CD4-positive, CD25-positive, alpha-beta regulatory T cell (primary cell): ENCODE data around the gene ABCC3. TPM values are rescaled to one million over a fixed set of nuclear protein-coding genes. Genes with fewer than 3 reads are reported as not detected.

ENCODE experiments used
- ATAC-seq, 2 donors: fragments of 150-1000 bp; cut with Tn5 transposase; one replicate each; pipeline ENCODE4 v1.10.0; 2021; ENCODE audit warnings: low read depth in 2 of 2, moderate number of reproducible peaks in 2 of 2, moderate library complexity in 1 of 2
- DNase-seq, 3 donors: peaks; one replicate each; pipeline versions ENCODE4 v3.0.0 to v3.0.0-alpha.2; 2012 to 2022; ENCODE audit warnings: mixed read lengths in 1 of 3
- H3K27ac ChIP-seq: one replicate; pipeline ENCODE4 v1.7.0; 2013; ENCODE audit warnings: mild to moderate bottlenecking, low read length; ENCODE audit not compliant: insufficient read depth, poor library complexity, severe bottlenecking
- H3K27me3 ChIP-seq: one replicate; pipeline ENCODE4 v1.7.0; 2013; ENCODE audit warnings: low read length; ENCODE audit not compliant: control insufficient read depth, insufficient read depth
- H3K36me3 ChIP-seq: one replicate; pipeline ENCODE4 v1.7.0; 2013; ENCODE audit warnings: mild to moderate bottlenecking, low read length, moderate library complexity; ENCODE audit not compliant: control insufficient read depth, insufficient read depth
- H3K4me1 ChIP-seq: 2 replicates; pipeline ENCODE4 v1.7.0; 2013; ENCODE audit warnings: mild to moderate bottlenecking, low read length; ENCODE audit not compliant: insufficient read depth, control insufficient read depth, poor library complexity, severe bottlenecking
- H3K4me3 ChIP-seq: one replicate; pipeline ENCODE4 v1.7.0; 2013; ENCODE audit warnings: low read depth, mild to moderate bottlenecking, low read length, moderate library complexity
- H3K9me3 ChIP-seq, 2 experiments: 1 replicate in 1 of 2; 2 replicates in 1 of 2; pipeline ENCODE4 v1.7.0; 2013; ENCODE audit warnings: low read length in 2 of 2, mild to moderate bottlenecking in 1 of 2, moderate library complexity in 1 of 2; ENCODE audit not compliant: control insufficient read depth in 2 of 2
- H3K27ac Mint-ChIP-seq, 3 donors: one replicate each; pipeline ENCODE4 v1.8.0; 2020 to 2022; ENCODE audit warnings: mild to moderate bottlenecking in 3 of 3, mixed read lengths in 3 of 3, moderate library complexity in 2 of 3
- H3K27me3 Mint-ChIP-seq: one replicate; pipeline ENCODE4 v1.8.0; 2022; ENCODE audit warnings: mild to moderate bottlenecking, mixed read lengths
- H3K36me3 Mint-ChIP-seq: one replicate; pipeline ENCODE4 v1.8.0; 2020; ENCODE audit warnings: mixed read lengths
- H3K4me1 Mint-ChIP-seq, 4 donors: one replicate each; pipeline ENCODE4 v1.8.0; 2020 to 2022; ENCODE audit warnings: mixed read lengths in 4 of 4, mild to moderate bottlenecking in 1 of 4
- H3K4me3 Mint-ChIP-seq, 4 donors: one replicate each; pipeline ENCODE4 v1.8.0; 2020 to 2022; ENCODE audit warnings: mild to moderate bottlenecking in 4 of 4, mixed read lengths in 4 of 4, moderate library complexity in 3 of 4
- H3K9me3 Mint-ChIP-seq, 7 donors: one replicate each; pipeline ENCODE4 v1.8.0; 2020 to 2022; ENCODE audit warnings: mixed read lengths in 7 of 7, mild to moderate bottlenecking in 3 of 7, moderate library complexity in 2 of 7
- polyA plus RNA-seq, 4 donors: library from polyadenylated mRNA; unstranded; fragments of 300-500 nt; fragmentation: Illumina TruSeq; gene quantifications; one replicate each; pipeline ENCODE4 v1.2.3, GENCODE V29; 2021
- total RNA-seq: library from RNA; stranded (reverse); gene quantifications from one replicate; pipeline ENCODE4 v1.2.3, GENCODE V29; 2022

Gene ABCC3
- total and polyA plus RNA-seq, 5 donors from 2014 or later, result 0.02 to 3.3 TPM; not detected in 3

DNA sequence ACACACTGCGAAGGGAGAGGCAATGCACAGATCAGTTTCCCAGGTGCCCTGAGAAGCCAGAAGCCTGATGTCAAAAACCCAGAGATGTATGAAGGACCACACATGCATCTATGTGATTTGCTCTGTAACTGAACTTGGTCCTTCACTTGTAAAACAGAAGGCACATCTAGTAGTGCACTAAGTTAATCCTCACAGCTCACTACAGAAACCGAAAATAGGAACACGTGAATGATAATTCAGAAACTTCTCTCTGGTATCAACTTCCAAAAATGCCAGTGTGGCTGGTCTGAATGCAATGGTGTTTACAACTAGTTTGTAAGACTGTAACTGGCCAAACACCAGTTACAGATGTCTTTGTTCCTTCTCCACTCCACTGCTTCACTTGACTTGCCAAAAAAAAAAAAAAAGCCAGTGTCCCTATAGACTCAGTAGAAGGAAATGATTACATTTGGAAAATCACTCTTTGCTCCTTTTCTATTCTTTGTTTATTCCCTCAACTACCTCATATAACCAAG, 61.7 kb downstream of the ABCC3 start:
- Histone ChIP-seq H3K27ac (no peak overlapping the region), H3K27me3 (no peaks in the 10 kb centered on the region), H3K36me3 (peaks cover 70% of the 10 kb centered on the region), H3K4me3 (no peak overlapping the region), H3K4me1 (no peaks in the 10 kb centered on the region), H3K9me3 (no peaks in the 10 kb centered on the region)
- Mint-ChIP-seq H3K27ac (no peak overlapping the region), H3K4me1 (peaks cover 16 to 25% (median 22%) of the 10 kb centered on the region in 4 donors), H3K36me3 (peaks cover 41% of the 10 kb centered on the region), H3K4me3 (no peak overlapping the region), H3K27me3 (no peaks in the 10 kb centered on the region), H3K9me3 (no peaks in the 10 kb centered on the region)
- ATAC-seq (no peak), DNase-seq (no peak)

DNA sequence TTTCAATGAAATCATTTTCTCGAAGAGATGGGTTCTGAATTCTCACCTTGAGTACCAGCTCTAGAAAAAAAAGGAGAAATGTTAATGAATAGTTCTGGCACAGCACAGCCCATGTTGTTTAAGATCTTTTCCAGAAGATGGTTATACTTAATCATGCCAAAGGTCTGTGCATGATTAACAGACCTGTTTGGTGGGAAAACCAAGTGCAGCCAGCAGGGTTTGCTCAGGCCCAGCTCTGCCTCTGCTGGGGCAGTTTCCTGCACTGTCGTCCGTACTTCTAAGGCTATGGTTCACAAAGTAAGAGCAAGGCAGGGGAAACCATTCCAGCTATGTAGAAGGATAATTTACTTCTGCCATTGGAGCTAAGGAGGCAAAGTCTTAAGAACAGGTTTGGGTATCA, 62.4 kb downstream of the ABCC3 start:
- ATAC-seq, result no peak
- Histone ChIP-seq H3K9me3 (no peaks in the 10 kb centered on the region), H3K36me3 (peaks cover 72% of the 10 kb centered on the region), H3K4me1 (no peaks in the 10 kb centered on the region), H3K27ac (no peak overlapping the region), H3K4me3 (no peak overlapping the region), H3K27me3 (no peaks in the 10 kb centered on the region)
- peak overlapping the region in 2 of 3 donors; percentile 16 to 73 for H3K27ac Mint-ChIP-seq
- no peaks in the 10 kb centered on the region for H3K27me3 Mint-ChIP-seq
- peaks cover 22 to 31% (median 23%) of the 10 kb centered on the region in 4 donors for H3K4me1 Mint-ChIP-seq
- H3K9me3 Mint-ChIP-seq, result no peaks in the 10 kb centered on the region
- DNase-seq, result no peak
- no peak overlapping the region for H3K4me3 Mint-ChIP-seq
- H3K36me3 Mint-ChIP-seq, result peaks cover 41% of the 10 kb centered on the region

GRCh38 chr17:50697663-50698272, 63.1 kb downstream of the ABCC3 start:
- Histone ChIP-seq H3K4me3 (no peak overlapping the region), H3K27ac (peak overlapping the region; percentile 44), H3K9me3 (no peaks in the 10 kb centered on the region), H3K4me1 (no peaks in the 10 kb centered on the region), H3K27me3 (no peaks in the 10 kb centered on the region), H3K36me3 (peaks cover 70% of the 10 kb centered on the region)
- ATAC-seq, result no peak
- Mint-ChIP-seq H3K36me3 (peaks cover 41% of the 10 kb centered on the region), H3K27me3 (no peaks in the 10 kb centered on the region), H3K9me3 (no peaks in the 10 kb centered on the region), H3K4me3 (no peak overlapping the region), H3K27ac (peak overlapping the region; percentile 53 to 73 (median 69)), H3K4me1 (peaks cover 23 to 37% (median 28%) of the 10 kb centered on the region in 4 donors)
- DNase-seq, result peak in 1 of 3 donors; percentile 54

GRCh38 chr17:50699410-50699809, 64.7 kb downstream of the ABCC3 start:
- no peak overlapping the region for H3K4me3 Mint-ChIP-seq
- H3K4me1 Mint-ChIP-seq, result peaks cover 26 to 52% (median 41%) of the 10 kb centered on the region in 4 donors
- DNase-seq, result no peak
- no peaks in the 10 kb centered on the region for H3K4me1 ChIP-seq
- ATAC-seq, result no peak
- no peak overlapping the region for H3K27ac ChIP-seq
- peak overlapping the region in 1 of 3 donors; percentile 45 for H3K27ac Mint-ChIP-seq
- H3K36me3 ChIP-seq, result peaks cover 62% of the 10 kb centered on the region
- no peaks in the 10 kb centered on the region for H3K27me3 ChIP-seq
- no peaks in the 10 kb centered on the region for H3K9me3 Mint-ChIP-seq
- no peak overlapping the region for H3K4me3 ChIP-seq
- H3K9me3 ChIP-seq, result no peaks in the 10 kb centered on the region
- H3K27me3 Mint-ChIP-seq, result no peaks in the 10 kb centered on the region
- peaks cover 43% of the 10 kb centered on the region for H3K36me3 Mint-ChIP-seq

DNA sequence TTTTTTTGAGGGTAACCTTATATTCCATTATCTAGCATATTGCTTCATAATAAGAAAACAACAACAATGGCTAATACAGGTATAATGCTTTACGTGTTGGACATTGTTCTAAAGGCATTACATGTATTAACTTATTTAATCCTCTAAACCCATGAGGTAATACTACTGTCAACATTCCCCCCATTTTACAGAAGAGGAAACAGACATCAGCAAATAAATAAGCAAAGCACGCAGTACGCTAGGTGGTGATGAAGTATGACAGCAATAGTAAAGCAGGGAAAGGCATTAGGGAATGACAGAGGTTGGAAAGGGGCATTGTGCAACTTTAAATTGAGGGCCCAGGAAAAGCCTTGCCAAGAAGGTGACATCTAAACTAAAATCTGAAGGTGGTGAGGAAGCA, 68.5 kb downstream of the ABCC3 start:
- Mint-ChIP-seq H3K27ac (peak overlapping the region in 2 of 3 donors; percentile 78 to 88), H3K4me3 (peak overlapping the region in 2 of 4 donors; percentile 34 to 90), H3K36me3 (peaks cover 24% of the 10 kb centered on the region), H3K9me3 (no peaks in the 10 kb centered on the region), H3K4me1 (peaks cover 21 to 66% (median 49%) of the 10 kb centered on the region in 4 donors), H3K27me3 (peaks cover 4% of the 10 kb centered on the region)
- Histone ChIP-seq H3K9me3 (no peaks in the 10 kb centered on the region), H3K4me1 (peaks cover 16% of the 10 kb centered on the region), H3K27ac (no peak overlapping the region), H3K36me3 (peaks cover 33% of the 10 kb centered on the region), H3K27me3 (no peaks in the 10 kb centered on the region), H3K4me3 (no peak overlapping the region)
- ATAC-seq, result no peak
- no peak for DNase-seq

GRCh38 chr17:50707289-50708049, 72.8 kb downstream of the ABCC3 start, which contains the start of gene ANKRD40:
ANKRD40 (minus strand) TSS chr17:50707914; CDS start chr17:50707654, 260 bp downstream.
- Histone ChIP-seq H3K9me3 (no peaks in the 10 kb centered on the region), H3K36me3 (peaks cover 10% of the 10 kb centered on the region), H3K4me3 (peak within 1 kb of the TSS; percentile 98), H3K27me3 (no peaks in the 10 kb centered on the region), H3K27ac (peak within 1 kb of the TSS; percentile 93), H3K4me1 (peaks cover 27% of the 10 kb centered on the region)
- H3K9me3 Mint-ChIP-seq, result no peaks in the 10 kb centered on the region
- H3K27ac Mint-ChIP-seq, result peak within 1 kb of the TSS; percentile 97 to 99 (median 99)
- peak; percentile 81 to 94 (median 89) for DNase-seq
- peaks cover 4% of the 10 kb centered on the region for H3K27me3 Mint-ChIP-seq
- peaks cover 8% of the 10 kb centered on the region for H3K36me3 Mint-ChIP-seq
- ATAC-seq, result peak; percentile 87 to 89
- H3K4me3 Mint-ChIP-seq, result peak within 1 kb of the TSS; percentile 91 to 97 (median 94)
- peaks cover 10 to 65% (median 46%) of the 10 kb centered on the region in 4 donors for H3K4me1 Mint-ChIP-seq

- Histone ChIP-seq H3K4me1 (peaks cover 27% of the 10 kb centered on the region), H3K27me3 (no peaks in the 10 kb centered on the region), H3K27ac (peak overlapping the region; percentile 93), H3K4me3 (peak overlapping the region; percentile 98), H3K36me3 (peaks cover 6% of the 10 kb centered on the region), H3K9me3 (no peaks in the 10 kb centered on the region)
- Mint-ChIP-seq H3K4me1 (peaks cover 10 to 59% (median 39%) of the 10 kb centered on the region in 4 donors), H3K27me3 (peaks cover 4% of the 10 kb centered on the region), H3K4me3 (peak overlapping the region; percentile 89 to 97 (median 94)), H3K27ac (peak overlapping the region; percentile 97 to 99 (median 99)), H3K9me3 (peaks cover 0 to 2% (median 0%) of the 10 kb centered on the region in 7 donors), H3K36me3 (peaks cover 8% of the 10 kb centered on the region)
- DNase-seq (peak in 1 of 3 donors; percentile 31), ATAC-seq (no peak)
These were observed 73.6 kb downstream of the ABCC3 start for GRCh38 chr17:50708050-50709000.
